HCT116 (cell line): ENCODE results near the gene PGD. TPM values are rescaled to one million over a fixed set of nuclear protein-coding genes. Genes with fewer than 3 reads are reported as not detected.

ENCODE experiments used
- ATAC-seq: fragments of 200-7000 bp; cut with Tn5 transposase; 2 replicates; pipeline ENCODE4 v1.9.1; 2020; ENCODE audit warnings: mild to moderate bottlenecking, moderate library complexity
- BruUV-seq: library from RNA; stranded (reverse); fragments of 400-500 nt; replicated peaks from 2 replicates; lab custom pipeline; 2021; lab: Mats Ljungman, UMichigan
- CTCF ChIA-PET: fragments of 300-600 bp; sonication (Branson Sonifier 250); formaldehyde crosslinking; loops from one replicate; lab custom pipeline; 2021; ENCODE audit warnings: antibody characterized with exemption; lab: Charles Lee
- POLR2A ChIA-PET: fragments of 300-600, 350-600 bp; sonication (Branson Sonifier 250); formaldehyde crosslinking; loops from one replicate; lab custom pipeline; 2021; ENCODE audit warnings: antibody characterized with exemption; lab: Charles Lee
- RAD21 ChIA-PET, 2 experiments: fragments of 300-600 bp; sonication (Branson Sonifier 250); formaldehyde crosslinking; loops; one replicate each; lab custom pipeline; 2023; ENCODE audit warnings: low total read pairs in 2 of 2; ENCODE audit not compliant: uncharacterized antibody in 2 of 2, unreplicated experiment in 2 of 2, low non-redundant PET in 1 of 2; lab: Charles Lee
- DNase-seq: peaks from one replicate; pipeline ENCODE4 v3.0.0-alpha.2; 2010; ENCODE audit warnings: low read depth, low spot score
- H2AFZ ChIP-seq: fragments of 200-600 bp; shearing (Covaris generic), sonication (generic); 2 replicates; pipeline ENCODE4 v1.6.1; 2017; ENCODE audit warnings: low read depth, mixed run types, mixed read lengths, antibody characterized with exemption, low read length; ENCODE audit not compliant: poor library complexity, severe bottlenecking
- H3K27ac ChIP-seq: 2 replicates; pipeline ENCODE4 v1.5.1; 2012; ENCODE audit warnings: low read depth, low read length
- H3K27me3 ChIP-seq: fragments of 200-600 bp; sonication (generic); 2 replicates; pipeline ENCODE4 v1.6.1; 2016; ENCODE audit warnings: mixed run types, low read length, mixed read lengths; ENCODE audit not compliant: insufficient read depth
- H3K36me3 ChIP-seq, 2 experiments: fragments of 200-500 bp in 1 of 2; fragments of 200-600 bp in 1 of 2; sonication (Bioruptor generic) in 1 of 2; sonication (generic) in 1 of 2; 2 replicates each; pipeline versions ENCODE4 v1.5.1 to v1.6.1; 2014 to 2016; ENCODE audit warnings: low read length in 2 of 2, inconsistent platforms in 1 of 2, mixed read lengths in 1 of 2, mixed run types in 1 of 2; ENCODE audit not compliant: insufficient read depth in 2 of 2, control insufficient read depth in 1 of 2
- H3K4me1 ChIP-seq, 2 experiments: fragments of 200-600 bp in 1 of 2; sonication (generic) in 1 of 2; 2 replicates each; pipeline versions ENCODE4 v1.5.1 to v1.6.1; 2012 to 2017; ENCODE audit warnings: low read length in 2 of 2, inconsistent platforms in 1 of 2, mild to moderate bottlenecking in 1 of 2, mixed read lengths in 1 of 2, mixed run types in 1 of 2, moderate library complexity in 1 of 2; ENCODE audit not compliant: insufficient read depth in 2 of 2, control insufficient read depth in 1 of 2
- H3K4me2 ChIP-seq: fragments of 200-600 bp; sonication (generic); 2 replicates; pipeline ENCODE4 v1.6.1; 2017; ENCODE audit warnings: mixed run types, low read length, mixed read lengths
- H3K4me3 ChIP-seq, 2 experiments: fragments of 200-600 bp in 1 of 2; sonication (generic) in 1 of 2; replicated peaks in 1 of 2; 2 replicates each; pipeline ENCODE4 v1.5.1; 2011 to 2016; ENCODE audit warnings: low read length in 2 of 2, control low read depth in 1 of 2, low read depth in 1 of 2, mild to moderate bottlenecking in 1 of 2, mixed read lengths in 1 of 2, mixed run types in 1 of 2
- H3K79me2 ChIP-seq: fragments of 200-600 bp; sonication (generic); 2 replicates; pipeline ENCODE4 v1.6.1; 2017; ENCODE audit warnings: mild to moderate bottlenecking, mixed run types, low read length, moderate library complexity, mixed read lengths; ENCODE audit not compliant: insufficient read depth
- H3K9ac ChIP-seq: fragments of 200-600 bp; sonication (generic); 2 replicates; pipeline ENCODE4 v1.6.1; 2016; ENCODE audit warnings: low read length, mixed read lengths
- H3K9me2 ChIP-seq: fragments of 200-600 bp; sonication (generic), shearing (Covaris generic); 2 replicates; pipeline ENCODE4 v1.6.1; 2017; ENCODE audit warnings: mixed run types, mild to moderate bottlenecking, moderate library complexity; ENCODE audit not compliant: insufficient read depth
- H3K9me3 ChIP-seq, 2 experiments: fragments of 200-500 bp in 1 of 2; fragments of 200-600 bp in 1 of 2; sonication (Bioruptor generic) in 1 of 2; sonication (generic) in 1 of 2; 2 replicates each; pipeline ENCODE4 v1.6.1; 2014 to 2017; ENCODE audit warnings: low read length in 2 of 2, mixed read lengths in 2 of 2, inconsistent platforms in 1 of 2, low read depth in 1 of 2, mild to moderate bottlenecking in 1 of 2, mixed run types in 1 of 2, moderate library complexity in 1 of 2; ENCODE audit not compliant: control insufficient read depth in 1 of 2, insufficient read depth in 1 of 2
- H4K20me1 ChIP-seq: fragments of 200-600 bp; sonication (generic), shearing (Covaris generic); 2 replicates; pipeline ENCODE4 v1.6.1; 2017; ENCODE audit warnings: mixed run types, mild to moderate bottlenecking, moderate library complexity; ENCODE audit not compliant: insufficient read depth
- ELF1 ChIP-seq: IDR thresholded peaks from 2 replicates; pipeline ENCODE4 v1.6.1; 2012; ENCODE audit warnings: low read depth, borderline replicate concordance
- POLR2A ChIP-seq: IDR thresholded peaks from 2 replicates; pipeline ENCODE4 v1.7.0; 2011; ENCODE audit warnings: borderline replicate concordance; ENCODE audit not compliant: insufficient read depth, insufficient read length; ENCODE audit errors: extremely low read depth
- SIN3A ChIP-seq: IDR thresholded peaks from 2 replicates; pipeline ENCODE4 v1.6.1; 2012; ENCODE audit warnings: low read depth
- SRF ChIP-seq: IDR thresholded peaks from 2 replicates; pipeline ENCODE4 v1.6.1; 2012; ENCODE audit warnings: low read depth
- intact Hi-C: fragments of 100-400 bp; cut with micrococcal nuclease; formaldehyde crosslinking; loops from 2 replicates; pipeline ENCODE4 v1.10.0; 2022
- total RNA-seq: library from RNA; stranded (reverse); gene quantifications from one replicate; pipeline ENCODE4 v1.2.1, GENCODE V29; 2021; ENCODE audit not compliant: unreplicated experiment
- TF ChIP-seq, protein P1 (sequence below), 3 experiments: fragments of 200-600 bp in 1 of 3; sonication (generic) in 1 of 3; IDR thresholded peaks in 2 of 3; conservative IDR thresholded peaks in 1 of 3; 2 replicates each; pipeline ENCODE4 v1.5.1; 2012 to 2017; ENCODE audit warnings: low read depth in 2 of 3, low read length in 2 of 3, antibody characterized with exemption in 1 of 3, borderline replicate concordance in 1 of 3, control low read depth in 1 of 3, mild to moderate bottlenecking in 1 of 3, mixed read lengths in 1 of 3, mixed run types in 1 of 3, moderate library complexity in 1 of 3; ENCODE audit not compliant: insufficient read depth in 1 of 3

PGD gene
- total RNA-seq, 1 experiment from 2014 or later = 144 TPM

- H3K4me3 ChIP-seq = no peak overlapping the region
- BruUV-seq = no TSS peak
- POLR2A ChIA-PET = no interaction called here
Measured at GRCh38 chr1:10384219-10384618, 14.6 kb upstream of the PGD start.

More at GRCh38 chr1:10384219-10384618, 14.6 kb upstream of the PGD start:
- H3K36me3 ChIP-seq = no peaks in the 10 kb centered on the region; a peak in 1 of 4 replicates
- H3K79me2 ChIP-seq = no peaks in the 10 kb centered on the region
- H4K20me1 ChIP-seq = no peaks in the 10 kb centered on the region
- no peak overlapping the region for H3K4me2 ChIP-seq
- ATAC-seq = no peak
- DNase-seq = no peak
- no peak for TF ChIP-seq ELF1
- TF ChIP-seq, protein P1, sequence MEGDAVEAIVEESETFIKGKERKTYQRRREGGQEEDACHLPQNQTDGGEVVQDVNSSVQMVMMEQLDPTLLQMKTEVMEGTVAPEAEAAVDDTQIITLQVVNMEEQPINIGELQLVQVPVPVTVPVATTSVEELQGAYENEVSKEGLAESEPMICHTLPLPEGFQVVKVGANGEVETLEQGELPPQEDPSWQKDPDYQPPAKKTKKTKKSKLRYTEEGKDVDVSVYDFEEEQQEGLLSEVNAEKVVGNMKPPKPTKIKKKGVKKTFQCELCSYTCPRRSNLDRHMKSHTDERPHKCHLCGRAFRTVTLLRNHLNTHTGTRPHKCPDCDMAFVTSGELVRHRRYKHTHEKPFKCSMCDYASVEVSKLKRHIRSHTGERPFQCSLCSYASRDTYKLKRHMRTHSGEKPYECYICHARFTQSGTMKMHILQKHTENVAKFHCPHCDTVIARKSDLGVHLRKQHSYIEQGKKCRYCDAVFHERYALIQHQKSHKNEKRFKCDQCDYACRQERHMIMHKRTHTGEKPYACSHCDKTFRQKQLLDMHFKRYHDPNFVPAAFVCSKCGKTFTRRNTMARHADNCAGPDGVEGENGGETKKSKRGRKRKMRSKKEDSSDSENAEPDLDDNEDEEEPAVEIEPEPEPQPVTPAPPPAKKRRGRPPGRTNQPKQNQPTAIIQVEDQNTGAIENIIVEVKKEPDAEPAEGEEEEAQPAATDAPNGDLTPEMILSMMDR (IDR thresholded peaks at IDR 0.05 in 2 of 3, conservative IDR thresholded peaks at IDR 0.05 in 1 of 3; ENCODE audit: borderline replicate concordance in 1 of 3, insufficient read depth in 1 of 3, low read depth in 2 of 3, low read length in 2 of 3) = no peak
- TF ChIP-seq SIN3A = no peak
- TF ChIP-seq SRF = no peak
- no peak for TF ChIP-seq POLR2A
- H3K9me3 ChIP-seq = no peaks in the 10 kb centered on the region
- no peaks in the 10 kb centered on the region for H3K27me3 ChIP-seq
- H2AFZ ChIP-seq = no peak overlapping the region
- H3K4me1 ChIP-seq = peaks cover 5 to 9% of the 10 kb centered on the region in 2 experiments; a peak in 3 of 4 replicates
- ChIA-PET CTCF (no interaction called here), RAD21 (no interaction called here)
- no peaks in the 10 kb centered on the region for H3K9me2 ChIP-seq
- H3K27ac ChIP-seq = no peak overlapping the region
- no peak overlapping the region for H3K9ac ChIP-seq
- intact Hi-C loops = no loop called here
